HG02885 (cell line): ENCODE results near the gene PLA2G12B.
"Not testable (repeated sequence)": the region's sequence is repeated elsewhere in the genome, so short reads cannot be mapped to it uniquely, and the experiment has no call there.

Source experiments
- ATAC-seq: cut with Tn5 transposase; IDR thresholded peaks from one replicate; pipeline ENCODE4 v1.9.1; 2021; ENCODE audit warnings: mild to moderate bottlenecking; ENCODE audit not compliant: unreplicated experiment, poor library complexity

Gene PLA2G12B

GRCh38 chr10:72943498-72944234 is 10.9 kb downstream of the PLA2G12B start:
- ATAC-seq = no peak

- no peak for ATAC-seq
These were observed 19.2 kb downstream of the PLA2G12B start for GRCh38 chr10:72935361-72935760.

- ATAC-seq = no peak
These were observed 22.2 kb downstream of the PLA2G12B start for GRCh38 chr10:72932259-72933015.

- ATAC-seq = no peak
These were observed 24.3 kb downstream of the PLA2G12B start for GRCh38 chr10:72930276-72930675.

GRCh38 chr10:72928798-72929197 is 25.8 kb downstream of the PLA2G12B start:
- no peak for ATAC-seq

- no peak for ATAC-seq
These were observed 27.1 kb downstream of the PLA2G12B start for GRCh38 chr10:72927485-72927884.

GRCh38 chr10:72925951-72926465 is 28.6 kb downstream of the PLA2G12B start:
- ATAC-seq = no peak

GRCh38 chr10:72924351-72924750 is 30.3 kb downstream of the PLA2G12B start:
- ATAC-seq = no peak

GRCh38 chr10:72921147-72921683 is 33.4 kb downstream of the PLA2G12B start:
- ATAC-seq = not testable (repeated sequence)

GRCh38 chr10:72918352-72918751 is 36.3 kb downstream of the PLA2G12B start:
- ATAC-seq = no peak

GRCh38 chr10:72917803-72918332 is 36.7 kb downstream of the PLA2G12B start:
- ATAC-seq = not testable (repeated sequence)

GRCh38 chr10:72917201-72917600 is 37.4 kb downstream of the PLA2G12B start:
- not testable (repeated sequence) for ATAC-seq

- no peak for ATAC-seq
These were observed 41.3 kb downstream of the PLA2G12B start for GRCh38 chr10:72913287-72913686.

- ATAC-seq = no peak
These were observed 41.9 kb downstream of the PLA2G12B start for GRCh38 chr10:72912736-72913135.

- no peak for ATAC-seq
These were observed 42.8 kb downstream of the PLA2G12B start for GRCh38 chr10:72911758-72912157.

- no peak for ATAC-seq
These were observed 43.9 kb downstream of the PLA2G12B start for GRCh38 chr10:72910705-72911104.

- ATAC-seq = no peak
These were observed 48.2 kb downstream of the PLA2G12B start for GRCh38 chr10:72906446-72906845.

- ATAC-seq = no peak
These were observed 49.8 kb downstream of the PLA2G12B start for GRCh38 chr10:72904806-72905205.

GRCh38 chr10:72903941-72904446 is 50.6 kb downstream of the PLA2G12B start:
- not testable (repeated sequence) for ATAC-seq

- no peak for ATAC-seq
These were observed 55.1 kb downstream of the PLA2G12B start for GRCh38 chr10:72899545-72899944.

GRCh38 chr10:72898616-72899015 is 56.0 kb downstream of the PLA2G12B start:
- ATAC-seq = no peak
